Mesendoderm (in vitro differentiated cells): ENCODE data around the gene BAAT.

Experiments used
- DNase-seq: peaks from one replicate; pipeline ENCODE4 v3.0.0; 2013
- H2AK5ac ChIP-seq: 2 replicates; pipeline ENCODE4 v1.6.1; 2013; ENCODE audit warnings: low read length, inconsistent platforms
- H2BK120ac ChIP-seq: 2 replicates; pipeline ENCODE4 v1.6.1; 2013; ENCODE audit warnings: low read depth, mild to moderate bottlenecking, low read length, moderate library complexity, mixed read lengths
- H2BK15ac ChIP-seq: replicated peaks from 2 replicates; pipeline ENCODE4 v1.6.1; 2013; ENCODE audit warnings: low read depth, mild to moderate bottlenecking, moderate library complexity
- H2BK5ac ChIP-seq: 2 replicates; pipeline ENCODE4 v1.6.1; 2013; ENCODE audit warnings: low read length, inconsistent platforms
- H3K18ac ChIP-seq: 2 replicates; pipeline ENCODE4 v1.6.1; 2013; ENCODE audit warnings: mild to moderate bottlenecking, low read length, mixed read lengths
- H3K23ac ChIP-seq: one replicate; pipeline ENCODE4 v1.6.1; 2013; ENCODE audit warnings: low read length
- H3K27ac ChIP-seq: 2 replicates; pipeline ENCODE4 v1.5.1; 2013; ENCODE audit warnings: low read depth, mild to moderate bottlenecking, inconsistent platforms, low read length, moderate library complexity
- H3K27me3 ChIP-seq: 2 replicates; pipeline ENCODE4 v1.6.1; 2013; ENCODE audit warnings: low read length, control low read depth, mild to moderate bottlenecking, inconsistent platforms; ENCODE audit not compliant: insufficient read depth, poor library complexity
- H3K36me3 ChIP-seq: 2 replicates; pipeline ENCODE4 v1.6.1; 2013; ENCODE audit warnings: low read length, inconsistent platforms; ENCODE audit not compliant: control insufficient read depth, insufficient read depth
- H3K4ac ChIP-seq: one replicate; pipeline ENCODE4 v1.6.1; 2013; ENCODE audit warnings: low read depth, mild to moderate bottlenecking, low read length, moderate library complexity
- H3K4me1 ChIP-seq: 2 replicates; pipeline ENCODE4 v1.6.1; 2013; ENCODE audit warnings: low read depth, low read length, inconsistent platforms; ENCODE audit not compliant: control insufficient read depth
- H3K4me2 ChIP-seq: 2 replicates; pipeline ENCODE4 v1.6.1; 2013; ENCODE audit warnings: low read length
- H3K4me3 ChIP-seq: 2 replicates; pipeline ENCODE4 v1.5.1; 2013; ENCODE audit warnings: mild to moderate bottlenecking, low read length
- H3K56ac ChIP-seq: one replicate; pipeline ENCODE4 v1.6.1; 2013; ENCODE audit warnings: low read length
- H3K79me1 ChIP-seq: 2 replicates; pipeline ENCODE4 v1.6.1; 2013; ENCODE audit warnings: low read length, inconsistent platforms
- H3K79me2 ChIP-seq: 2 replicates; pipeline ENCODE4 v1.6.1; 2013; ENCODE audit warnings: mild to moderate bottlenecking, low read length; ENCODE audit not compliant: control insufficient read depth, insufficient read depth
- H3K9ac ChIP-seq: 2 replicates; pipeline ENCODE4 v1.6.1; 2013; ENCODE audit warnings: low read length, inconsistent platforms
- H4K5ac ChIP-seq: one replicate; pipeline ENCODE4 v1.6.1; 2013; ENCODE audit warnings: low read length
- H4K8ac ChIP-seq: one replicate; pipeline ENCODE4 v1.6.1; 2013; ENCODE audit warnings: low read depth, mild to moderate bottlenecking, control low read depth, low read length, moderate library complexity
- WGBS: extraction: QIAGEN DNeasy Blood & Tissue Kit; methylation state at CpG from one replicate; pipeline ENCODE4 v1.1.7; 2013; ENCODE audit warnings: low lambda C conversion rate, missing lambda C conversion rate; ENCODE audit not compliant: insufficient coverage; ENCODE audit errors: extremely low coverage; 5-methylcytosine and 5-hydroxymethylcytosine counted together

Gene BAAT

DNA sequence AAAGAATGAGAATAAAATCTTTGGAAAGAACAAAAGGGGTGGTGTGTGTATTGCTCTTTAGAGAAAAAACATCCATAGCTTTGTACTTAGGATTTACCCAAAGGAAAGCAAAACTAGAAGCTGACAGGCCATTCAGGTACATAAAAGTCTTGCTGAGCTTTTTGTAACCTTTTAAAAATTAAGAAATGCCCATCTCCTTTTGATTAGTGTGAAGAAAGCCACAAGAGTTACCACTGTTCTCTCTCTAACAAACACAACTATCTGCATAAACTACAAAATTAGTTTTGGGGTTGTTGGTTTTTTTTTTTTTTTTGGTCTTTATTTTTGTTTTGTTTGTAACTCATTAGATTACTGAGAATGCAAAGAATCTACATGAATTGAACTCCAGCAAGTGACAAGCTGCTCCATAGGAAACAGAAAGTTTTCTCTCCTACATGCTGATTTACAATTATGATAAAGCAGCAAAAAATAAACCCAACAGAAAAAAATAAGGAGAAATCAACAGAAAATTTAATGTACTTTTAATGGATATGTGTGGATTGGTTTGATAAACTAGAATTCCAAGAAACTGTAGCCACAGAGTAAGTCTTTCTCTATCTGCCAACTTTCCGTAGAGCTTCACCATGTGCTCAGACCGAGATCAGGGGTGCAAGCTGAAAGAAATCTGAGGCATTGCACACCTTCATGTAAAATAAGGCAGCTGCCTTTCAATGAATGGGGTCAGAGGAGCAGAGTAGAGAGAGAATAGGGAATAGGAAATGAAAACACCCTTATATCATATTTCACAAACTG is 12.3 kb downstream of the BAAT start:
- H3K27ac ChIP-seq: no peak overlapping the region

GRCh38 chr9:101371813-101372212 is 13.0 kb downstream of the BAAT start:
- Histone ChIP-seq H2AK5ac (no peak overlapping the region), H2BK120ac (no peak overlapping the region), H3K4me2 (no peak overlapping the region), H3K4me1 (no peaks in the 10 kb centered on the region), H3K4ac (no peak overlapping the region), H3K4me3 (no peak overlapping the region), H3K79me2 (no peaks in the 10 kb centered on the region), H2BK5ac (no peak overlapping the region), H3K36me3 (no peaks in the 10 kb centered on the region), H3K27me3 (no peaks in the 10 kb centered on the region), H3K18ac (no peak overlapping the region), H4K8ac (no peak overlapping the region), H3K56ac (no peak overlapping the region), H3K23ac (no peak overlapping the region), H4K5ac (no peak overlapping the region), H3K9ac (no peak overlapping the region), H2BK15ac (no peak overlapping the region), H3K27ac (no peak overlapping the region), H3K79me1 (no peaks in the 10 kb centered on the region)
- WGBS: 100% methylated on average over 1 of the region's 3 CpGs
- DNase-seq: no peak

More for the DNA sequence above, 12.3 kb downstream of the BAAT start:
- Histone ChIP-seq H3K79me2 (no peaks in the 10 kb centered on the region), H3K36me3 (no peaks in the 10 kb centered on the region), H2BK120ac (no peak overlapping the region), H3K18ac (no peak overlapping the region), H4K8ac (no peak overlapping the region), H3K23ac (no peak overlapping the region), H3K56ac (no peak overlapping the region), H3K4ac (no peak overlapping the region), H3K27me3 (no peaks in the 10 kb centered on the region), H2BK15ac (no peak overlapping the region), H3K4me3 (no peak overlapping the region), H3K4me2 (no peak overlapping the region), H4K5ac (no peak overlapping the region), H2BK5ac (no peak overlapping the region), H2AK5ac (no peak overlapping the region), H3K4me1 (no peaks in the 10 kb centered on the region), H3K79me1 (no peaks in the 10 kb centered on the region), H3K9ac (no peak overlapping the region)
- no CpG with 5 or more reads among the region's 2 CpGs for WGBS
- no peak for DNase-seq

DNA sequence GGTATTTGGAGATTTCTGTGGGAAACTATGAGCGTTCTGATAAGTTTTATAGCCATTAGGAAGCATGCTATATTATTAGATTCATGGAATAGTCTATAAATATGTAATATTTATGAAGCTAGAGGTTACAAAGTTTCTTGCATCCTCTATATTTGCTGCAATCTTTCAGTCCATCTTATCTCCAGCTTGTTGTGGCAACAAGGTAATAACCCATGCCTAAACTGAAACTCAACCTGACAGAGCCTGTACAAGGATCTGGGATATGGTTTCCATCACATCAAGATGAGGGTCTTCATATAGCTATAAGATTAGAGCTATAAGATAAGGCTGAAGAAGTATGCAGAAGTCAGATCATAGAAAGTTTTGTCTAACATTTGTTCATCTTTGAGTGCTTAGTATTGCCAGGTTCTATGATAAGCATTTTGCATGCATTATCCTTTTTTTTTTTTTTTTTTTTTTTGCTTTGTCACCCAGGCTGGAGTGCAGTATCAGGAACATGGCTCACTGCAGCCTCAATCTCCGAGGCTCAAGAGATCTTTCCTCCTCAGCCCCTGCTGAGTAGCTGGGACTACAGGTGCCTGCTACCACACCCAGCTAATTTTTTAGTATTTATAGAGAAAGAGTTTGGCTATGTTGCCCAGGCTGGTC is 14.8 kb downstream of the BAAT start:
- Histone ChIP-seq H3K4me3 (no peak overlapping the region), H4K8ac (no peak overlapping the region), H3K23ac (no peak overlapping the region), H3K9ac (no peak overlapping the region), H2AK5ac (no peak overlapping the region), H2BK5ac (no peak overlapping the region), H3K4ac (no peak overlapping the region), H3K18ac (no peak overlapping the region), H2BK120ac (no peak overlapping the region), H3K27me3 (no peaks in the 10 kb centered on the region), H4K5ac (no peak overlapping the region), H3K4me2 (no peak overlapping the region), H3K56ac (no peak overlapping the region), H2BK15ac (no peak overlapping the region), H3K36me3 (no peaks in the 10 kb centered on the region), H3K27ac (no peak overlapping the region), H3K79me1 (no peaks in the 10 kb centered on the region), H3K79me2 (no peaks in the 10 kb centered on the region), H3K4me1 (no peaks in the 10 kb centered on the region)
- DNase-seq: no peak
- WGBS: no CpG with 5 or more reads among the region's 2 CpGs

DNA sequence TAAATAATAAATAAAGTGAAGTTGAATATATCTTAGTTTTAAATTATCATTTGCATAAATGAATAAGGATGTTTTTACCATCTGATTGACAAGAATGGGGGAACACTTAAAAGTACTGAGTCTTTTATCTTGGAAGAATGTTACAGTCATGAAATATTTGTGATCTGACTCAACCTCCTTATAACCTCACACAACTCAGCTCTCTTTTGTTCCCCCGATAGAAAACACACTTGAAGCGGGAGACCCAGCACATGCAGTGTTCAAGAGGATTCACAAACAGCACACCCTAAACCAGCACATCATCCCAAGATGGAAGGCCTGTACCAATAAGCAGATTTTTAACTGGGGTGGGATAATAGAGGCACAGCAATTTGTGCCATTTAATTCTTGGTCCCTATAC is 15.5 kb downstream of the BAAT start:
- Histone ChIP-seq H3K56ac (no peak overlapping the region), H3K18ac (no peak overlapping the region), H3K4me3 (no peak overlapping the region), H2BK5ac (no peak overlapping the region), H3K79me2 (no peaks in the 10 kb centered on the region), H3K4me2 (no peak overlapping the region), H2AK5ac (no peak overlapping the region), H4K5ac (no peak overlapping the region), H3K9ac (no peak overlapping the region), H3K79me1 (no peaks in the 10 kb centered on the region), H3K23ac (no peak overlapping the region), H3K4me1 (no peaks in the 10 kb centered on the region), H3K27ac (no peak overlapping the region), H3K36me3 (no peaks in the 10 kb centered on the region), H3K4ac (no peak overlapping the region), H3K27me3 (no peaks in the 10 kb centered on the region), H2BK15ac (no peak overlapping the region), H2BK120ac (no peak overlapping the region), H4K8ac (no peak overlapping the region)
- WGBS: no CpG with 5 or more reads among the region's 2 CpGs
- DNase-seq: peak; percentile 33

- H3K79me2 ChIP-seq: no peaks in the 10 kb centered on the region
- H3K27ac ChIP-seq: no peak overlapping the region
- H4K8ac ChIP-seq: no peak overlapping the region
- no peak overlapping the region for H3K9ac ChIP-seq
- H2BK120ac ChIP-seq: no peak overlapping the region
- H3K27me3 ChIP-seq: no peaks in the 10 kb centered on the region
- H3K18ac ChIP-seq: no peak overlapping the region
- H4K5ac ChIP-seq: no peak overlapping the region
- H3K36me3 ChIP-seq: no peaks in the 10 kb centered on the region
- DNase-seq: no peak
- H2AK5ac ChIP-seq: no peak overlapping the region
- no peak overlapping the region for H3K4ac ChIP-seq
- no peak overlapping the region for H3K56ac ChIP-seq
- no peak overlapping the region for H3K4me2 ChIP-seq
- no peak overlapping the region for H3K4me3 ChIP-seq
- H3K23ac ChIP-seq: no peak overlapping the region
- H2BK5ac ChIP-seq: no peak overlapping the region
- H2BK15ac ChIP-seq: no peak overlapping the region
- H3K79me1 ChIP-seq: no peaks in the 10 kb centered on the region
- no CpG with 5 or more reads among the region's 3 CpGs for WGBS
- H3K4me1 ChIP-seq: no peaks in the 10 kb centered on the region
Observed at GRCh38 chr9:101367323-101367722, 17.5 kb downstream of the BAAT start.
